Measurements from ENCODE around the gene MRPL27.
"Not testable (repeated sequence)": the region's sequence is repeated elsewhere in the genome, so short reads cannot be mapped to it uniquely, and the experiment has no call there.

MRPL27 gene

GRCh38 chr17:50372758-50373556 lies at the start of gene MRPL27, which contains the start of gene EME1:
Gene MRPL27 (minus strand): TSS chr17:50373184. CDS start chr17:50373170, 14 bp downstream.
Gene EME1 (plus strand): TSS chr17:50373229. CDS start chr17:50375209, 1,980 bp downstream.
- DNase-seq = peak; percentile 87

GRCh38 chr17:50422738-50423137 lies 49.8 kb upstream of the MRPL27 start:
- no peak for DNase-seq

GRCh38 chr17:50421308-50422051 lies 48.5 kb upstream of the MRPL27 start:
- DNase-seq = peak; percentile 11

GRCh38 chr17:50420419-50421112 lies 47.6 kb upstream of the MRPL27 start:
- DNase-seq = no peak

GRCh38 chr17:50419577-50419976 lies 46.6 kb upstream of the MRPL27 start:
- DNase-seq = not testable (repeated sequence)

- no peak for DNase-seq
Observed at GRCh38 chr17:50414808-50415207, 41.8 kb upstream of the MRPL27 start.

- DNase-seq = no peak
Observed at GRCh38 chr17:50412188-50412732, 39.3 kb upstream of the MRPL27 start.

- DNase-seq = no peak
Observed at GRCh38 chr17:50407921-50408320, 34.9 kb upstream of the MRPL27 start.

- no peak for DNase-seq
Observed at GRCh38 chr17:50406578-50406977, 33.6 kb upstream of the MRPL27 start.

- not testable (repeated sequence) for DNase-seq
Observed at GRCh38 chr17:50405351-50405750, 32.4 kb upstream of the MRPL27 start.

GRCh38 chr17:50399591-50399990 lies 26.6 kb upstream of the MRPL27 start:
- DNase-seq = not testable (repeated sequence)

- not testable (repeated sequence) for DNase-seq
Observed at GRCh38 chr17:50398672-50399071, 25.7 kb upstream of the MRPL27 start.

GRCh38 chr17:50397919-50398285 lies 24.9 kb upstream of the MRPL27 start:
- DNase-seq = no peak

- peak; percentile 93 for DNase-seq
Observed at GRCh38 chr17:50397111-50397918, 24.3 kb upstream of the MRPL27 start, which contains the start of gene LRRC59. Gene LRRC59 (minus strand): TSS chr17:50397523. CDS start chr17:50397317, 206 bp downstream.

GRCh38 chr17:50396261-50397110 lies 23.5 kb upstream of the MRPL27 start:
- DNase-seq = peak; percentile 3

GRCh38 chr17:50394711-50395110 lies 21.7 kb upstream of the MRPL27 start:
- DNase-seq = no peak

GRCh38 chr17:50393700-50394099 lies 20.7 kb upstream of the MRPL27 start:
- DNase-seq = no peak

- no peak for DNase-seq
Observed at GRCh38 chr17:50392621-50393020, 19.6 kb upstream of the MRPL27 start.

- DNase-seq = no peak
Observed at GRCh38 chr17:50389534-50389933, 16.6 kb upstream of the MRPL27 start.

GRCh38 chr17:50388728-50389127 lies 15.7 kb upstream of the MRPL27 start:
- DNase-seq = no peak

GRCh38 chr17:50386510-50386909 lies 13.5 kb upstream of the MRPL27 start:
- no peak for DNase-seq
